ENCODE measurements around the gene GRM4.
"Not testable (repeated sequence)": the region's sequence is repeated elsewhere in the genome, so short reads cannot be mapped to it uniquely, and the experiment has no call there.

The GRM4 gene

DNA sequence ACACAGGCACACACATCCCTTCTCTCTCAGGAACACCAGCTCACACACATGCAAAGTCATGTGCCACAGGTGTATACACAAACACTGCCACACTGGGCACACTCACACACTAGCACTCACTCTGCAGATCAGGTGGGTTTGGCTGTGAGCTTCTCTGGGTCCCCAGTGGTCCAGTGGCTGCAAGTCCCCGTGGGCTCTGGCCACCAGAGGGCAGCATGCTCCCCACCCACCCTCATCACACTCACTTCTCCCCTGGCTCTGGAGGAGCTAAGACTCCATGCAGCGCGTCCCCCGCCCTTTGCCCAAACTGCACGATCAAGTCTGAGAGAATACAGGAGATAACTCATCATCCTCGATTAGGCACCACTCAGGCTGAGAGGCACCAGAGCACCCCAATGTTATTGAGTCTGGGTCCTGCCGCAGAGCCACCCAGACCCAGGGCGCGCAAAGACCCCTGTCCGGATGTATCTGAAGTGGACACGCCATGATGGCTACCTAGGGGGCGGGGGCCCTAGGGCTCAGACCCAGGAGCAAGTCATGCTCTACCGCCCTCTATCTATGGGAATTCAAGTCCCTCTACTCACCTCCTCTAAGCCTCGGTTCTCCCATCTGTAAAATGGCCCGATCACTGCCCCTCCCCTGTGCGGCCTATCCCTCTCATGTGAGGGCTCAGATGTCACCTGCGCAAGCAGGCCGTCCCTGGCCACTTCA, 90.5 kb downstream of the GRM4 start:
- in situ Hi-C loops (cut with MboI; ENCODE audit: low pct_unique_long_range_greater_than_20kb, low sequenced_read_pairs), result no loop called here
- peak; percentile 85 for DNase-seq

DNA sequence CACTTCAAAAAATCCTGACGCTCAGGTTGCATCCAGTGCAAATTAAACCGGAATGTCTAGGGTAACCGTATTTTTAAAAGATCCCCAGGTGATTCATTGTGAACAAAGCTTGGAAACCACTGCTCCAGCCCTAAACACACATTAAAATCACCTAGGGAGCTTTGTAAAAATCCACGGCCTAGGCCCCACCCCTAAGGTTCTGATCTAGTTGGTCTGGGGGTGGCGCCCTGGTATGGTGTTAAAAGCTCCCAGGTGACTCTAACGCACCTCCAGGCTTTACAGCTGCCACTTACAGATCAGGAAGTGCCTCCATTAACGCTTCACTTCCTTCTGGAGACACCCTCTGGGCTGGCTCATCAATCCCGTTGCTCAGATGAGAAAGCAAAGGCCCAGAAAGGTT, 92.2 kb downstream of the GRM4 start:
- in situ Hi-C loops (cut with MboI; ENCODE audit: low pct_unique_long_range_greater_than_20kb, low sequenced_read_pairs), result no loop called here
- no peak for DNase-seq

DNA sequence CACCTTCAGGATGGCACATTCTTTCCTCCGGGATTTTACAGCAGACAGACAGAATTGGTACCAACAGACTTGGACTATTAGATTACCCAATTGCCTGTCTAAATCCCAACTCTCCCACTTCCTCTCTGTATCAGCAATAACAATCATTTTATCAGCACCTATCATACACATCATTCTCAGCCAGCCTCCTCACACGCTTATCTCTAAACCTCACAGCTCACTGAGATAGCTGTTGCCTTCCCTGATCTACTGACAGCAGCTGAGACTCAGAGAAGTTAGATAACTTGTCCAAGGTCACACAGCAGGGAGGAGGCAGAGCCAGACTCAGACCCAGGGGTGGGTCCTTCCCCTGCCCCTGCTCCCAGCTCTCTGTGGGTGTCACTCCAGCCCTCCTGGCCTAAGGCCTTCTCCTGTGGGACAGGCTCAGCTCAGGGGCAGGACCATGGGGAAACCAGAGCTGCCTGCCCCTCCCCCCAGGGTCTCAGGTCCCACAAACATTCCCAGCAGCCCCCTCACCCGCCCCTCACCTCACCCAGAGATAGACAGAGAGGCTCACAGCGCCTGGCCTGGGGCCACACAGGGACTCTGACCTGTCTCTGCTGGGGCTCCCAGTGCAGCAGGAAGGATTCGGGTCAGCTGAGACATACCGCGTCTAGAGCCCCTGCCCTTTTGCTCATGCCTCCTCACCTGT, 92.8 kb downstream of the GRM4 start:
- DNase-seq, result no peak
- in situ Hi-C loops (cut with MboI; ENCODE audit: low pct_unique_long_range_greater_than_20kb, low sequenced_read_pairs), result no loop called here

DNA sequence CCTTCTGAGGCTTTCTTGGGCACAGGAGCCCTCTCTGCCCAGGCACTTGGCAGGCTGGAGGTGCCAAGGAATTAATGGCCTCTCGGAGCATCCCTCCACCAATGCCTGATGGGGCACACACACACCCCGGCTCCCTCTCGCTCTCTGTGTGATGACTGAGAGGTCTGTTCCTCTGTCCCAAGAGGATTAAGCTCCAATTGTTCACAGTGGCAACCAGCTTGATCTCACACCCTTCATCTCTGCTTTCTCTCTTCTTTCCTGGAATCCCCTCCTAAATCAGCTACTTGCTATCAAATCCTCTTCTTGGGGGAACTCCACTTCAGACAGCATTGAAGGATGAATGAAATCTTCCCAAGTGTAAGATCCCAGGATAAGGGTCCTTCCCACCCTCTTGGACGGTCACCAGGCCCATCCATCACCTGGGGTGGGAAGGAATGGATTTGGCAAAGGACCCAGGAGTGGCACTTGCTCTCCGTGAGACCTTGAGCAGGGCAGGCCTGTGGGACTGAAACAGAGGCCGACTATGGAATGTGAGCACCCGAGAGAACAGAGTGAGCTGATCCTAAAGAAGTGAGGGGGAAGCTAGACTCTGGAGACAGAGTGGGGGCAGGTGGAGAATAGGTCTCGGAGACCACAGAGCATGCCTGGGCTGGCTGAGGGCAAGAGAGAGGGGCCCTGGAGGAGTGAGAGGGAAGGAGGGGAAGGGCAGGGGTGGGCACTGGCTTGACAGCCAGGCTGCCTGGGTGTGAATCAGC, 93.6 kb downstream of the GRM4 start:
- in situ Hi-C loops (cut with MboI; ENCODE audit: low pct_unique_long_range_greater_than_20kb, low sequenced_read_pairs), result no loop called here
- no peak for DNase-seq

DNA sequence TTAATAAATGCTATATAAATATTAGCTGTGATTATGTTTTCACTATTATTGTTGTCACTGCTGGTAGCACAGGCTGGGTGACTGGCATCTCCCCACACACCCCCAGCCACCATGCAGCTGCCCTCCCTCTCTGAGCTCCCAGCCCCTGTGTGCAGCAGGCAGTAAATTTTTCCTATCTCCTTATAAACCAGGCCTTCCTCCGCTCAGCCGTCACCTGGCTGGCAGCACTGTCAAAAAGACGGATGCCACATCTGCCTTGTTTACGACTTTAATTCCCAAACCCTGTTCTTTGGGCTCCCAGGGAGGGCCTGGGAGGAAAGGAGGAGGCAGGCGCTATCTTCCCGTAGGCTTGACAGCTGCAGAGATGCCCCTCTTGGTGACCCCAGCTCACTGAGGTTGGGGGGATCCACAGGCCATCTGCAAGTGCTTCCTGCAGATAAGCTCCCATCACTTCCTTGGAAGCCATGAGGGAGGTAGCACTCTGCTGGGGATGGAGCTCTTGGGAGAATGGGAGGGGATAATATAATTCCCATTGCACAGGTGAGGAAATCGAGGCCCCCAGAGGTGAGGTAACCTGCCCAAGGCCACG, 94.5 kb downstream of the GRM4 start:
- no peak for DNase-seq
- in situ Hi-C loops (cut with MboI; ENCODE audit: low pct_unique_long_range_greater_than_20kb, low sequenced_read_pairs), result no loop called here

DNA sequence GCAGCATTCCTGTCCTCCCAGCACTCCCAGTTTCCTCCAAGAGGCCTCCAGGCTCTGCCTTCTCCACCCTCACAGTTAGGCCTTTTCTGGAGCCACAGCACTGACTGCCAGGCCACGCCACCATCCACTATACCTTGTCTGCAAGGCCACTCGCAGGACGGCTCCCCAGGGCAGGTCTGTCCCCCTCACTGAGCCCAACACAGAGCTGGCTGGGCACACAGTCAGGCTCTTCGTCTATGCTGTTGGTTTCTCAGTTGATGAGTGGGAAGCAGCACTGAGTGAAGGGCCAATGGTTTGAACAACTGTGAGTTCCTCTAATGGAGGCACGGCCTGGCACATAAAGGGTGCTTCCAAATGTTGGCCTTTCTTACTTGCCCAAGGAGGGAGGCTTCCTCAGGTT, 95.2 kb downstream of the GRM4 start:
- in situ Hi-C loops (cut with MboI; ENCODE audit: low pct_unique_long_range_greater_than_20kb, low sequenced_read_pairs), result no loop called here

DNA sequence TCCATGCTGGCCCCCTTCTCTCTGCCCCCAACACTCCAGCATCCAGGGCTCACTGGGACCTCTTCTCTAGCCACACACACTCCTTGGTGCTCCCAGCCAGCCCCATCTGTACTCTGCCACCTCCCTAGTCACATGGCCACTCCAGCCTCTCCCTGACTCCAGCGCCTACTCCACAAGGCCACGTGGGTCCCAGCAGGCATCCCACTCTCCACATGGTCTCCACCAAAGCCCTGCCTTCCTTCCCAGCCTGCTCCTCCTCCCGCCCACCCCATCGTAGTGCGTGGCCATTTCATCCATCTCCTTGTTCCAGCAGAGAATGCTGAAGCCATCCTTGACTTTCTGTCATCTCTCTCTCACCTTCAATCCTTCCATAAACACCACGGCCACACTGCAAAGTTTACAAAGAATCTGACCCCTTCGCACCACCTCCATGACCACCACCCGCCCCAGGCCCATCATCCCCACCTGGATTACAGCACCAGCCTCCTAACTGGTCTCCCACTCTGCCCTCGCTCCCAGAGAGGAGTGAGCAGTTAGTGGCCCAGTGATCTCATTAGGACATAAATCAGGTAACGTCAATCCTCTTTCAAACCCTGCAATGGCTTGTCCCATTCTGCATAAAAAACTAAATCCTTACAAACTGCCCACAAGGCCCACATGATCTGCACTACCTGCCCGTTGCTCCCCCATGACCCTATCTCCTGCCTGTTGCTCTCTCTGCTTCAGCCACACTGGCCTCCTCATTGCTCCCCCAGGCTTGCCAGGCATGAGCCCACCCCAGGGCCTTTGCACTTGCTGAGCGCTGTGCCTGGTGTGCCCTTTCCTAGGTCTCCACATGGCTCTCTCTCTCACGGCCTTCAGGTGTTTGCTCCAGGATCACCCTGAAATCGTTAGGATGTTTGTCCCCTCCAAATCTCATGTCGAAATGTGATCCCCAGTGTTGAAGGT, 96.2 kb downstream of the GRM4 start:
- in situ Hi-C loops (cut with MboI; ENCODE audit: low pct_unique_long_range_greater_than_20kb, low sequenced_read_pairs), result no loop called here
- no peak for DNase-seq

More for the DNA sequence above, 95.2 kb downstream of the GRM4 start:
- no peak for DNase-seq

DNA sequence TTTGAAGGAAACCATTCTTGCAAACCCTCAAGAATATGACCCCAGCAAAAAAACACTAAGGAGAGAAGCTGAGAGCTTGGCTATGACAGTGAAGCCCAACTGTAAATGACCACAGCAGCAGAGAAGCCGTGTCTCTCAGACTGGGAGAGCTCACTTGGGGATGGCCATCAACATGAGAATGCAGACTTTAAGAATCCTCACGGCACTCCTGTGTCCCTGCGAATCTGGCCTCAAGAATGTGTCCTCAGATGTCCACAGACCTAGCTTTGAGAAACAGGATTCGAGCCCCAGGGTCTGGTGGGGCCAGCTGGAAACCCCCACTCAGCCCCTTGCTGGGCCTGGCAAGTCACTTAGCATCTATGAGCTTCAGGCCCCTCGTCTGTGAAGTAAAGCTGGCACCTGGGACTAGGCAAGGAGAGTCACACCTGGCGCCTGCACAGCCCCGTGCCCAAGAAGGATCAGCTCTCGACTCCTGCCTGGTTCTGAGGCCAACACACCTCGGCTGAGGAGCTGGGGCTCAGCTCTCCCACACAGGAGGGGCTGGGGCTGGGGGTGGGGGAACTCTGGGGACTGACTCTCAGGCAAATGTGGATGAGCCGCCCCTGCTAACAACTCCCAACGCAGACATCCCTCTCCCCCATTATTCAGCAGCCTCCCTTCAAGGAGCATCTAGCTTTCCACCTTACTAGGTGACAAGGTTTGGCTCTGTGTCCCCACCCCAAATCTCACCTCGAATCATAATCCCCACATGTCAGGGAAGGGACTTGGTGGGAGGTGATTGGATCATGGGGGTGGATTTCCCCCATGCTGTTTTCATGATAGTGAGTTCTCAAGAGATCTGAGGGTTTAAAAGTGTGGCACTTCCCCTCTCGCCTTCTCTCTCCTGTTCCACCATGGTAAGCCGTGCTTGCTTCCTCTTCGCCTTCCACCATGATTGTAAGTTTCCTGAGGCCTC, 97.7 kb downstream of the GRM4 start:
- in situ Hi-C loops (cut with MboI; ENCODE audit: low pct_unique_long_range_greater_than_20kb, low sequenced_read_pairs), result no loop called here
- no peak for DNase-seq

DNA sequence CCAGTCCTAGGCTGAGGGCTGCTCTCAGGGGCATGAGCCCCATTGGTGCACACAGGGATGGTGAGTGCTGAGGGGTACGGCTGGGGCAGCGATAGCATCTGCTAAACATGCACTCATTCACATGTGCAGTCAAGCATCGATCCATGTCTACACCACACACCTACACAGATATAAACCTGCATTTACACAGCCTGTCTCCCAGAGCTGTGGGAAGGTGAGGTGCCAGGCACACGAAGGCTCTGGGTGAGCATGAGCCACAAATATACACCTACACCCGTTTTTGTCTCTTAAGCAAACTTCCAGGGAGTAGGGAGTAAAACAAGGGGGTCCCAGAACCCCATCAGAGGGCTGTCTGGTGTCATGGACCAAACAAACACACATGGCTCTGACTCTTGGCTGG, 99.3 kb downstream of the GRM4 start:
- in situ Hi-C loops (cut with MboI; ENCODE audit: low pct_unique_long_range_greater_than_20kb, low sequenced_read_pairs), result no loop called here
- no peak for DNase-seq

DNA sequence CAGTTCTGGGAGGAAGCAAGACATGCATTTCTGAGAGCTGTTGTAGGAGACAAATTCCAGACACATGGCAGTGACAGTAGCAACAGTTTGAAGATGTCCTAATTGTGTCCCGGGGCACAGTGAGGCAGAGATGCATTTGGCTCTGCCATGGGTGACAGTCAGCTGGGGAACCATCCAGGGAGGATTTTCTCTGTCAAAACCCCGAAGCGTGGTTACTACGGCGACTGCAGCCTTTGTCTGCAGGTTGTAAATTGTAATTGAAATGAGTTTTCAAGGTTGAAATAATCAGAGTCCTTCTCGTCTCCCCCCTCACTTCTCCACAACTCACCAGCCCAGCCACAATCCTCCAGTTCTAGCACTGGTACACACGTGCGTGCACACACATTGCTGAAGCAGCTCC, 100.1 kb downstream of the GRM4 start:
- DNase-seq, result no peak
- in situ Hi-C loops (cut with MboI; ENCODE audit: low pct_unique_long_range_greater_than_20kb, low sequenced_read_pairs), result no loop called here

DNA sequence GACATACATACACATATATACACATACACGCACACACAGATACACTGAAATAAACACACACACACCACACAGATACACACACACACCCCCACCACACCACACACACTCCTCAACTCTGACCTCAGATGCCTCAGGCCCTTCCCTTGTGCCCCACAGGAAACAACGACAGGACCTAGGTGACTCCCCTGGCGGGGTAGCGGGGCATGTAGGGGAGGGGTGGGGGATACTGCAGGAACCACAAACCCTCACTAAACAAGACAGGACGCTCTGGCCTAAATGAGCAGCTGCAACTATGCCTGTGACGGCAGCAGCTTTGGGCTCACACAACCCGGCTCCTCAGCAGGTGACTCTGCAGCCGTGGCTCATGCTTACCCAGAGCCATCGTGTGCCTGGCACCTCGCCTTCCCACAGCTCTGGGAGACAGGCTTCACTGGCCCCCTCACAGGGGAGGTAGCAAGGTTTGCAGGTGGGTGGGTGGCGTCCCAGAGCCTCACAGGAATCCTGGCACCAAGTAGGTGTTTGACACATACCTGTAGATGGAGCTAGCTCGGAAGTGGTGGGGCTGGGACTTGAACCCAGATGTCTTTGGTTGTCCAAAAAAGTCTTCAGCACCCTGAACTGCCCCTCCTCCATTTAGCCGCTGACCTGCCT, 100.8 kb downstream of the GRM4 start:
- DNase-seq, result no peak
- in situ Hi-C loops (cut with MboI; ENCODE audit: low pct_unique_long_range_greater_than_20kb, low sequenced_read_pairs), result no loop called here

DNA sequence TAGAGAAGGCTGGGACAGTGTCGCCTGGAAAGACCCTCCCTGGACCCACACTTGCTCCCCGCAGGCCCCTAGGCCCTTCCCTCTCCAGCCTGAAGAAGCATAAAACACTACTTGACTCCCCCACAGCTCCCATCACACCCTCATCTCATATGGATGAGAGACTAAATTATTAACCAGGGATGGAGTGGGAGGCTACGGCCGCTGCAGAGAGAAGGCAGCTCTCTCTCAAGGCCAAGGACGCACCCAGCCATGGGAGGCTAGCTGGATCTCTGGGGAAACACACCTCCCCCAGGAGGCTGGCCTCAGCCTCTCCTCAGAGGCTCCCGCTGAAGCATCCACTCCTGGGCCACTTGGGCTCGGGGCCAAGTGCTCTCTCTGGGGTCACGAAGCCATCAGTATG, 102.5 kb downstream of the GRM4 start:
- DNase-seq, result no peak
- in situ Hi-C loops (cut with MboI; ENCODE audit: low pct_unique_long_range_greater_than_20kb, low sequenced_read_pairs), result no loop called here

DNA sequence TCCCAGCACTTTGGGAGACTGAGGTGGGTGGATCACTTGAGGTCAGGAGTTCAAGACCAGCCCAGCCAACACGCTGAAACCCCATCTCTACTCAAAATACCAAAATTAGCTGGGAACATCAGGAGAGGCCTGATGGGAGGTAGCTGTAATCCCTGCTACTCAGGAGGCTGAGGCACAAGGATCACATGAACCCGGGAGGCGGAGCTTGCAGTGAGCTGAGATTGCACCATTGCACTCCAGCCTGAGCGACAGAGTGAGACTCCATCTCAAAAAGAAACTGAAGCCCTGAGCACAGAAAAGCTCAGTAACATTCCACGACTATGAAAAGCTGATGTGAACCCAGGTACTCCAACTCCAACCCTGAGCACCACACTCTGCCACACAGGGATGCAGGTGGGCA, 103.9 kb downstream of the GRM4 start:
- DNase-seq; in situ Hi-C loops (cut with MboI; ENCODE audit: low pct_unique_long_range_greater_than_20kb, low sequenced_read_pairs): not testable (repeated sequence)

DNA sequence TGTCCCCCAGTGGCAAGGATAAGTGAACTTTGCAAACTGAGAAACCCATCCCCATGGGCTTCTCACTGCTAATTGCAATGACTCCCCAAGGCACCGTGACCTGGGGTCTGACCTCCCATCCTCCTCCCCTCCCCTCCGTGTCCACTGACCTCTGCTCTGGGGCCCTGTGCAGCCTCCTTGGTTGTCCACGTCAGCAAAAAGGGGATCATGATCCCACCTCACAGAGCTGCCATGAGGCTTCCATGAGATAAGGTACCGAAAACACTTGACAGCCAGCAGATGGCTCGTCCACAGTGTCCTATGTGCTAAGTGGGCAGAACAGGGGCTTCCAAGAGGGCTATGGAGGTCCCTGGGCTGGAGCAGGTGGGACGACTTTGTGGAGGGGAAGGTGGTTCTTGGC, 104.5 kb downstream of the GRM4 start:
- in situ Hi-C loops (cut with MboI; ENCODE audit: low pct_unique_long_range_greater_than_20kb, low sequenced_read_pairs), result no loop called here
- no peak for DNase-seq

DNA sequence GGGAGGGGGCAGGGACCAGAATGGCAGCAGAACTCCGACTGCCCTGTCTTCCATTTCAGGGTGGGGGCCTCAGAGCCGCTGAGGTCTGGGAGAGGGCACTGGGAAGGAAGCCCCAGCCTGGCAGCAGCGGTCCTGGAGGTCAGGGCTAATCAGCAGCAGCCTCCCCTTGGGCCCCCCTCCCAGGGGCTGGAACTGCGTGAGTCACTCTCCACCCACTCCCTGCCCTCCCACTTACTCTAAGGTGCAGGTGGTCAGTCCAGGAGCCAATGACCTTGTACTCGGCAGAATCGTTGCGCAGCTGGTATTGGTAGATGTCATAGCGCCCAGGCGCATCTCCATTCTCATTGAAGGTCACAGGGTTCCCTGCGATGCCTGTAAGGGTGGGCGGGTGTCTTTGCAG, 105.9 kb downstream of the GRM4 start:
- DNase-seq, result no peak
- in situ Hi-C loops (cut with MboI; ENCODE audit: low pct_unique_long_range_greater_than_20kb, low sequenced_read_pairs), result no loop called here

DNA sequence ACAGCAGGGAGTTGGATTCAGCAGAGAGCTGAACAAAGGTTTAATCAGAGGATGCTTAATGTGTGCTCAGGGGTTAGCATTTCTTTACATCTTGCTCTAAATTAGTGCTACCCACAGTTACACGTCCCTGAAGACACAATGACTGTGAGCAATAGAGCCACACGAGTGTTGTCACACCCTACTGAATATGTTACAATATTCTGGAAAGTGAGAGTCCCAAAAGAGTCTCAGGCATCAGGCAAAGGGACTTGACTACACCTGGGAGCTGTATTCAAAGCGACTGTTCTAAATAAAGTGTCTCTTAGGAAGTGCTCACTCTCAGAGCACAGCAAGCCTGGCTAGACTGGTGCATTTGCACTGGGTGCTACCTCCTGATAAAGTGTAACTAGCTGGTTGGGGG, 108.7 kb downstream of the GRM4 start:
- DNase-seq, result no peak
- in situ Hi-C loops (cut with MboI; ENCODE audit: low pct_unique_long_range_greater_than_20kb, low sequenced_read_pairs), result no loop called here

DNA sequence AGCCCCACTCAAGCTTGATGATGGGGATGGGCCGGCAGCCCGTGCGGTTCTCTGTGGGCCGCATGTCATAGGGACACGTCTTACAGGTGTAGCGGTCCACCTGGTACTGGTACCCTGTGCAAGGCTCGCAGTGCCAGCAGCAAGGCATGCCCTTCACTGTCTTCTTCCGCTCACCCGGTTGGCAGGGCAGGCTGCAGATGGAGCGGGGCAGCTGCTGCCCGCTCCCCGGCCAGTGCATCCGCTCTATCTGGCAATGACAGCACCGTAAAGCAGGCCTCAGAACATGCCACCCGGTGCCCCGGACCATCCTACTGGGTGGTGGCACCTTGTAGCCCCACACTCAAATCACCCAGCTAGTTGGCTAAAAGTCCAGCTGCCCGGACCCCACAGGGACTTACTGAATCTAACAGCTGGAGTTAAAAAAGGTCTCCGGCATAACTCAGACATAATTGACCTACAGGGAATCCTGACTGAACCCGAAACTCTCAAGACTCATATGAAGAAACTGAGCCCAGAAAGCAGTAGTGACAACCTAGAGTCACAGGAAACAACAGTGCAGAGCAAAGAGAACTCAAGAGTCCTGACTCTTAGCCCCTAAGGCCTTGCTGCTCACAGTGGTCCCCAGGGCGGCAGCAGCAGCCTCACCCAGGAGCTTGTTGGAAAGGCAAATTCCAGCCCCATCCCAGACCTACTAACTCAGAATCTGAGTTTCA, 109.4 kb downstream of the GRM4 start:
- in situ Hi-C loops (cut with MboI; ENCODE audit: low pct_unique_long_range_greater_than_20kb, low sequenced_read_pairs), result no loop called here
- DNase-seq, result no peak

All from KBM-7 (cell line).